ENCODE data around the gene FBXW11.

DNA sequence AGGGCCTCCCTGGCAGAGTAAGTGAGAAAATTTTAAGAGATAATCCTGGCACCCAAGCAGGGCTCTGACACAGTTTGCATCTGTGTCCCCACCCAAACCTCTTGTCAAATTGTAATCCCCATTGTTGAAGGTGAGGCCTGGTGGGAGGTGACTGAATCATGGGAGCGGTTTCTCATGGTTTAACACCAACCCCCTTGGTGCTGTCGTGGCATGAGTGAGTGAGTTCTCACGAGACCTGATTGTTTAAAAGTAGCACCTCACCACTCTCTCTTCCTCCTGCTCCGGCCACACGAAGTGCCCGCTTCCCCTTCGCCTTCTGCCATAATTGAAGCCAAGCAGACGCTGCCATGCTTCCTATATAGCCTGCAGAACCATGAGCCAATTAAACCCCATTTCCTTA lies 80.1 kb downstream of the FBXW11 start:
- TF ChIP-seq, protein P1, sequence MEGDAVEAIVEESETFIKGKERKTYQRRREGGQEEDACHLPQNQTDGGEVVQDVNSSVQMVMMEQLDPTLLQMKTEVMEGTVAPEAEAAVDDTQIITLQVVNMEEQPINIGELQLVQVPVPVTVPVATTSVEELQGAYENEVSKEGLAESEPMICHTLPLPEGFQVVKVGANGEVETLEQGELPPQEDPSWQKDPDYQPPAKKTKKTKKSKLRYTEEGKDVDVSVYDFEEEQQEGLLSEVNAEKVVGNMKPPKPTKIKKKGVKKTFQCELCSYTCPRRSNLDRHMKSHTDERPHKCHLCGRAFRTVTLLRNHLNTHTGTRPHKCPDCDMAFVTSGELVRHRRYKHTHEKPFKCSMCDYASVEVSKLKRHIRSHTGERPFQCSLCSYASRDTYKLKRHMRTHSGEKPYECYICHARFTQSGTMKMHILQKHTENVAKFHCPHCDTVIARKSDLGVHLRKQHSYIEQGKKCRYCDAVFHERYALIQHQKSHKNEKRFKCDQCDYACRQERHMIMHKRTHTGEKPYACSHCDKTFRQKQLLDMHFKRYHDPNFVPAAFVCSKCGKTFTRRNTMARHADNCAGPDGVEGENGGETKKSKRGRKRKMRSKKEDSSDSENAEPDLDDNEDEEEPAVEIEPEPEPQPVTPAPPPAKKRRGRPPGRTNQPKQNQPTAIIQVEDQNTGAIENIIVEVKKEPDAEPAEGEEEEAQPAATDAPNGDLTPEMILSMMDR (conservative IDR thresholded peaks at IDR 0.05; ENCODE audit: low read depth, low read length) = no peak
- TF ChIP-seq EZH2 (IDR thresholded peaks at IDR 0.05; ENCODE audit: borderline replicate concordance, low read depth, low read length, poor library complexity, severe bottlenecking) = no peak
